ENCODE results near the gene EHD1. TPM values are rescaled to one million over a fixed set of nuclear protein-coding genes. Genes with fewer than 3 reads are reported as not detected.

Gene EHD1
- total RNA-seq, 1 donor from 2014 or later: 216 TPM

DNA sequence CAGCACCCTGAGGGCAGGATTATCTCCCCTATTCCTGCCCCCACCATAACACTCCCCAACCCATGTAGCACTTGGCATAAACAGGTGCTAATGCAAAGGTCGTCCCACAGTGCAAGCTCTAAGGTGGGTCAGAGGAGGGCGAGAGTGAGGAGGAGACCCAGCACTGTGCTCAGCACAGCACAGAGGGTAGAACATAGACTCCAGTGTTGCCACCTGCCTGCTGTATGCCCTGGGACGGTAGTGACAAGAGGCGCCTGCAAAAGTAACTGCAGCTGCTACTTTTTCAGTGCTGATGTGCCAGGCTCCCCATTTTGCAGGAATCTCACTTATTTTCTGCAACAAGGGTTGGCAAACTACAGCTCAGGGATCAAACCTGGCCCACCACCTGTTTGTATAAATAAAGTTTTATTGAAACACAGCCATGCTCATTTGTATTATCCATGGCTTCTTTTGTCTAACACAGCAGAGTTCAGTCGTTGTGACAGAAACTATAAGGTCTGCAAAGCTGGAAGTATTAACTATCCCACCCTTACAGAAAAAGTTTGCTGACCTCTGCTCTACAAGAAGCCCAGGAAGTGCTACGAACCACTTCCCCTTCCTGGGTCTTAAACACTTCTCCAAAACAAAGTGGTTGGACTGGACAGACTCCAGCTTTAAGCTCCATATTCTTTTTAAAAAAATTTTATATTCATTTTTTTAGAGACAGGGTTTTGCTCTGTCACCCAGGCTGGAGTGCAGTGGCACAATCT is 17.0 kb downstream of the EHD1 start:
- DNase-seq (ENCODE audit: low spot score in 2 of 2): no peak
- intact Hi-C loops (cut with DNase I): no loop called here
- TF ChIP-seq, protein P1, sequence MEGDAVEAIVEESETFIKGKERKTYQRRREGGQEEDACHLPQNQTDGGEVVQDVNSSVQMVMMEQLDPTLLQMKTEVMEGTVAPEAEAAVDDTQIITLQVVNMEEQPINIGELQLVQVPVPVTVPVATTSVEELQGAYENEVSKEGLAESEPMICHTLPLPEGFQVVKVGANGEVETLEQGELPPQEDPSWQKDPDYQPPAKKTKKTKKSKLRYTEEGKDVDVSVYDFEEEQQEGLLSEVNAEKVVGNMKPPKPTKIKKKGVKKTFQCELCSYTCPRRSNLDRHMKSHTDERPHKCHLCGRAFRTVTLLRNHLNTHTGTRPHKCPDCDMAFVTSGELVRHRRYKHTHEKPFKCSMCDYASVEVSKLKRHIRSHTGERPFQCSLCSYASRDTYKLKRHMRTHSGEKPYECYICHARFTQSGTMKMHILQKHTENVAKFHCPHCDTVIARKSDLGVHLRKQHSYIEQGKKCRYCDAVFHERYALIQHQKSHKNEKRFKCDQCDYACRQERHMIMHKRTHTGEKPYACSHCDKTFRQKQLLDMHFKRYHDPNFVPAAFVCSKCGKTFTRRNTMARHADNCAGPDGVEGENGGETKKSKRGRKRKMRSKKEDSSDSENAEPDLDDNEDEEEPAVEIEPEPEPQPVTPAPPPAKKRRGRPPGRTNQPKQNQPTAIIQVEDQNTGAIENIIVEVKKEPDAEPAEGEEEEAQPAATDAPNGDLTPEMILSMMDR (IDR thresholded peaks at IDR 0.05): no peak
- Histone ChIP-seq H3K27me3 (no peaks in the 10 kb centered on the region), H3K4me3 (no peak overlapping the region), H3K4me1 (peaks cover 43 to 67% of the 10 kb centered on the region in 2 donors), H3K27ac (peak overlapping the region; percentile 97 to 98), H3K36me3 (peaks cover 12 to 20% of the 10 kb centered on the region in 2 donors), H3K9me3 (no peaks in the 10 kb centered on the region)

DNA sequence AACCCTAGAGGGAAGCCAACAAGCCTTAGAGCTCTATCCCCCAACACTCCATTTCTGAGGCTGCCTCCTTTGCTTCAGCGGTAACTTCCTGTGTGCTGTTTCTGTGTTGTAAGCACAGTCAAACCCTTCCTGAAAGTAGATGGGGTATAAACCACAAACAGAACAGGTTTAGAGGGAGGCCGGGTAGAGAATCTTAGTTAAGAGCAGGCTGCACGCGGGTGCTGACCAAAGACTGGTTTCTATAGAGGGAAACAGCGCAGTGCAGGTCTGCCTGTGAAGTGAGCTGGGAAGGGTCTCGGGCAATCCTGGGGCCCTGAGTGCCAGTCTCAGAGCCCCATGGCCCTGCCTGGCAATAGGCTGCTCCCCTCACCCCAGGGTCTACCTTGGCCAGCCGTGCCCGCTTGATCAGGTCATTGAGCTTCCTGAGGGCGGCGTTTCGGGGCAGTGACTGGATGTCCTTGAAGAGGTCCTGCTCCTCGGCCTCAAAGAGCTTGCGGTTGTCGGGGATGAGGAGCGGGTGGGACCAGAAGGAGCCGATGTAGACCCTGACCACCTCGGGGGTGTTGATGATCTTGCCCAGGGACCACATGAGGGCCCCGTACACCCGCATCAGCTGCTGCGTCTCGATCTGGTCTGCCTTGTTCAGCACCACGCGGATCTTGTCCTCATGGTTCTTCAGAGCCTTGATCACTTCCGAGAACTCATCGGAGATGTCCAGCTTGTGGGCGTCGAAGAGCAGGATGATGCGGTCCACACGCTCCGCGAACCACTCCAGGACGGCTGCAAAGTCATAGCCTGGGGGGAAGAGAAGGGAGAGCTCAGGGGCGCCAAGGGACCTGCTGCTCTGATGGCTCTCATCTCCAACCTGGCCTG is 18.6 kb downstream of the EHD1 start:
- Histone ChIP-seq H3K4me3 (no peak overlapping the region), H3K36me3 (peaks cover 12 to 21% of the 10 kb centered on the region in 2 donors), H3K4me1 (peaks cover 43 to 70% of the 10 kb centered on the region in 2 donors), H3K27ac (peak overlapping the region; percentile 88 to 95), H3K27me3 (no peaks in the 10 kb centered on the region), H3K9me3 (no peaks in the 10 kb centered on the region)
- TF ChIP-seq, protein P1 (IDR thresholded peaks at IDR 0.05): no peak
- no peak for DNase-seq (ENCODE audit: low spot score in 2 of 2)
- intact Hi-C loops (cut with DNase I): loop anchor here (10.0 kb wide), 1 partner anchor 255 kb away; the partner anchor contains the start of genes TM7SF2 and ZNHIT2

DNA sequence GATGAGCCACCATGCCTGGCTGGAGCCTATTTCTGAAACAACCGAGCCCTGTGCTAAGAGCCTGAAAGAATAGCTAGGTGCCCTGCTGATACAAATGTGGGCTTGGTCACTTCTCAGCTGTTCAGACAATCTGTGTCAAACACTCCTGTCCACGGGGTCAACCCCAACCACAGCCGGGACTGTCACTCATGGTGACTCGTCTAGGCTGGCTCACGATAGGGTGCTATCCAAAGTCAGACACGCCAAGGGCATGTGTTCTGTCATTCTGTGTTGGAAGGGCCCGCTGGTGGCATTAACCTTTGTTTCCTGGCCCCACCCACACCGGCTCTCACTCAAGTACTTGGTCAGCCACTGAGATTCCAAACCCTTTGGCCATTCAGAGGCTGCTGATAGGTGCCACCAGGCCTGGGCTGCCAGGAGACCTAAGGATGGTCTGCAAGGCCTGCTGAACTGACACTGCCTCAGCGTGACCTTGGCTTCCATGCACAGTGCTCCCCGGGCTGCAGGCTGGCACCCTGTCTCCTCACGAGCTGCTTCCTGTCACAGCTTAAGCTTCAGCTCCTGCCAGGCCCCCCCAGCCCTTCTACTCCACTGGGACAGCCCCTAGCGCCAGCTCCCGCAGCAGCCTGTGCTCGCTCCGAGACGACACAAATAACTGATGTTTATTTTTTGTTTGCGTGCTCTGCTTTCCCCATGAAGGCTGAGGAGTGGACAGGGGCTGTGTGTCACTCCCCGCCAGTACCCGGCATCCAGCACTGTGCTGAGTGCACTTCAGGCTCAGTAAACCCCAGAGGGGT is 19.8 kb downstream of the EHD1 start:
- TF ChIP-seq, protein P1 (IDR thresholded peaks at IDR 0.05): no peak
- intact Hi-C loops (cut with DNase I): loop anchor here (10.0 kb wide), 1 partner anchor 256 kb away; the partner anchor contains the start of genes TM7SF2 and ZNHIT2
- Histone ChIP-seq H3K27ac (peak overlapping the region; percentile 88 to 95), H3K4me1 (peaks cover 49 to 75% of the 10 kb centered on the region in 2 donors), H3K36me3 (peaks cover 23 to 32% of the 10 kb centered on the region in 2 donors), H3K27me3 (no peaks in the 10 kb centered on the region), H3K4me3 (no peak overlapping the region), H3K9me3 (no peaks in the 10 kb centered on the region)
- no peak for DNase-seq (ENCODE audit: low spot score in 2 of 2)

DNA sequence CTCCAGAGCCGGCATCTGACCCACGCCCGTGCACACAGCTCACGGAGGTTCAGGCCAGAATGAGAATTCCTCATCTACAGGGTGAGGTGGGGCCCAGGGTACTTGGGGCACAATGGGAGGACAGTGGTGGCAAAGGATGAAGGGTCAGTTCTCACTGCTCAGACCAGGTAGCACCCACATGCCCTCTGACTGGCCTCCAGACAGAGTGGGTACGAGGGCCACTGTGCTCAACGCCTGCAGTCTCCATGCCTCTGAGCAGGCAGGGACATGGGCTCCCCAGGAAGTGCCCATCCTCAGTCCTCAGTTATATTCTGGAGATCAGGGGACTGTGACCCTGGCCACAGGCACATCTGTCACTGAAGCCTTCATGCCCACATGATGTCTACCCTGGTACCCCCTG is 20.9 kb downstream of the EHD1 start:
- H3K27ac ChIP-seq: peak overlapping the region; percentile 88 to 95

More for the DNA sequence above, 20.9 kb downstream of the EHD1 start:
- Histone ChIP-seq H3K4me3 (no peak overlapping the region), H3K27me3 (no peaks in the 10 kb centered on the region), H3K9me3 (no peaks in the 10 kb centered on the region), H3K36me3 (peaks cover 32 to 43% of the 10 kb centered on the region in 2 donors), H3K4me1 (peaks cover 37 to 68% of the 10 kb centered on the region in 2 donors)
- DNase-seq (ENCODE audit: low spot score in 2 of 2): no peak
- TF ChIP-seq, protein P1 (IDR thresholded peaks at IDR 0.05): no peak
- intact Hi-C loops (cut with DNase I): loop anchor here (10.0 kb wide), 1 partner anchor 257 kb away; the partner anchor contains the start of genes TM7SF2 and ZNHIT2
